GM19351 (cell line): ENCODE measurements around the gene MCUR1.

Source experiments
- ATAC-seq: cut with Tn5 transposase; IDR thresholded peaks from one replicate; pipeline ENCODE4 v1.9.1; 2021; ENCODE audit warnings: mild to moderate bottlenecking, moderate library complexity; ENCODE audit not compliant: unreplicated experiment

The MCUR1 gene

DNA sequence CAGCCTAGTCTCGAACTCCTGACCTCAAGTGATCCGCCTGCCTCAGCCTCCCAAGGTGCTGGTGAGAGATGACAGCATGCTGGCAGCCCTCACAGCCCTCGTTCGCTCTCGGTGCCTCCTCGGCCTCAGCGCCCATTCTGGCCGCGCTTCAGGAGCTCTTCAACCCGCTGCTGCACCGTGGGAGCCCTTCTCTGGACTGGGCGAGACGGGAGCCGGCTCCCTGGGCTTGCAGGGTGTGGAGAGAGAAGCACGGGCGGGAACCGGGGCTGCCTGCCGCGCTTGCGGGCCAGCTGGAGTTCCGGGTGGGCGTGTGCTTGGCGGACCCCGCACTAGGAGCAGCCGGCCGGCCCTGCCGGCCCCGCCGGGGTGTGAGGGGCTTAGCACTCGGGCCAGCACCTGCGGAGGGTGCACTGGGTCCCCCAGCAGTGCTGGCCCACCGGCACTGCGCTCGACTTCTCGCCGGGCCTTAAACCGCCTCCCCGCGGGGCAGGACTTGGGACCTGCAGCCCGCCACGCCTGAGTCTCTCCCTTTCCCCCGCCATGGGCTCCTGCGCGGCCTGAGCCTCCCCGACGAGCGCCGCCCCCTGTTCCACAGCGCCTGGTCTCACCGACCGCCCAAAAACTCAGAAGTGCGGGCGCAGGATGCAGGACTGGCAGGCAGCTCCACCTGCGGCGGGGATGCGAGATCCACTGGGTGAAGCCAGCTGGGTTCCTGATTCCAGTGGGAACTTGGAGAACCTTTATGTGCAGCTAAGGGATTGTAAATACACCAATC lies 71.2 kb downstream of the MCUR1 start:
- no peak for ATAC-seq

GRCh38 chr6:13741365-13741764 lies 73.0 kb downstream of the MCUR1 start:
- no peak for ATAC-seq
